Thymus (tissue), 11 donors: ENCODE measurements around the gene GRAMD4. TPM values are rescaled to one million over a fixed set of nuclear protein-coding genes. Genes with fewer than 3 reads are reported as not detected.
"Not testable (repeated sequence)": the region's sequence is repeated elsewhere in the genome, so short reads cannot be mapped to it uniquely, and the experiment has no call there.

Experiments used
- DNase-seq, 9 donors: peaks; one replicate each; pipeline ENCODE4 v3.0.0-alpha.2; 2013; ENCODE audit warnings: low spot score in 9 of 9, low read depth in 6 of 9, missing footprints in 1 of 9
- H3K27ac ChIP-seq, 2 donors: one replicate each; pipeline ENCODE4 v1.5.1; 2013; ENCODE audit warnings: control low read depth in 1 of 2, low read depth in 1 of 2, low read length in 1 of 2, mild to moderate bottlenecking in 1 of 2, moderate library complexity in 1 of 2
- H3K27me3 ChIP-seq, 2 donors: one replicate each; pipeline ENCODE4 v1.5.1; 2013; ENCODE audit warnings: low read length in 1 of 2; ENCODE audit not compliant: control insufficient read depth in 2 of 2, insufficient read depth in 1 of 2
- H3K36me3 ChIP-seq, 2 donors: one replicate each; pipeline ENCODE4 v1.5.1; 2013; ENCODE audit warnings: low read length in 1 of 2, mild to moderate bottlenecking in 1 of 2, moderate library complexity in 1 of 2; ENCODE audit not compliant: control insufficient read depth in 2 of 2, insufficient read depth in 2 of 2
- H3K4me1 ChIP-seq, 2 donors: one replicate each; pipeline ENCODE4 v1.5.1; 2013; ENCODE audit warnings: low read length in 2 of 2; ENCODE audit not compliant: control insufficient read depth in 2 of 2, insufficient read depth in 2 of 2
- H3K4me3 ChIP-seq, 2 donors: one replicate each; pipeline ENCODE4 v1.5.1; 2013; ENCODE audit warnings: low read length in 2 of 2, control low read depth in 1 of 2, mild to moderate bottlenecking in 1 of 2
- H3K9me3 ChIP-seq, 2 donors: one replicate each; pipeline ENCODE4 v1.5.1; 2013; ENCODE audit warnings: low read length in 1 of 2, mild to moderate bottlenecking in 1 of 2; ENCODE audit not compliant: control insufficient read depth in 2 of 2, insufficient read depth in 1 of 2
- WGBS: extraction: QIAGEN DNeasy Blood & Tissue Kit; methylation state at CpG from one replicate; pipeline ENCODE4 v1.1.7; 2013; 5-methylcytosine and 5-hydroxymethylcytosine counted together
- polyA plus RNA-seq: library from polyadenylated mRNA; stranded (reverse); fragments of 200-250 nt; gene quantifications from one replicate; pipeline ENCODE4 v1.2.3, GENCODE V29; 2013
- total RNA-seq: library from RNA; stranded (reverse); fragments of 120-200 nt; gene quantifications from one replicate; pipeline ENCODE4 v1.2.4, GENCODE V29; 2013
- donor health status: healthy.

GRAMD4 gene
- total and polyA plus RNA-seq, 2 donors: 34.4 to 37.3 TPM

DNA sequence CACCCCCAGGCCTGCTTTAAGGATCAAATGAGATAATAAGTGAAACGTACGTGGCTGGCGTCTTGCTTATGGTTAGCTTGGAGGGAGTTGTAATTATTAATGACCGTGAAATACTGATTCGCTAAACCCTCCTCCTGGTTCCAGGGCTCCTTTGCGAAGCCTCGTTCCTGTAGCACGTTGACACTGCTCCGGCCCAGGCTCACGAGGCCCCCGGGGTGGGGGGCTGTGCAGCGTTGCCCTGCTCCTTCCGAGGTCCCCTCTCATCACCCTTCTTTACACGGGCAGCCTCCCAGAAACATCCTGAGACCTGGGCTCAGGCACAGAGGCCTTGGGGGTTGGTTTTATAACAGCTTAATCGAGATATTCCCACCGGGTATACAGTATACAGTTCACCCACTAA, 9.1 kb downstream of the GRAMD4 start:
- Histone ChIP-seq H3K27me3 (no peaks in the 10 kb centered on the region), H3K4me3 (no peak overlapping the region), H3K4me1 (peaks cover 0 to 9% of the 10 kb centered on the region in 2 donors), H3K36me3 (peaks cover 8 to 40% of the 10 kb centered on the region in 2 donors), H3K27ac (no peak overlapping the region), H3K9me3 (peaks cover 0 to 3% of the 10 kb centered on the region in 2 donors)
- WGBS: 97% methylated on average over 16 of the region's 16 CpGs
- DNase-seq: no peak

DNA sequence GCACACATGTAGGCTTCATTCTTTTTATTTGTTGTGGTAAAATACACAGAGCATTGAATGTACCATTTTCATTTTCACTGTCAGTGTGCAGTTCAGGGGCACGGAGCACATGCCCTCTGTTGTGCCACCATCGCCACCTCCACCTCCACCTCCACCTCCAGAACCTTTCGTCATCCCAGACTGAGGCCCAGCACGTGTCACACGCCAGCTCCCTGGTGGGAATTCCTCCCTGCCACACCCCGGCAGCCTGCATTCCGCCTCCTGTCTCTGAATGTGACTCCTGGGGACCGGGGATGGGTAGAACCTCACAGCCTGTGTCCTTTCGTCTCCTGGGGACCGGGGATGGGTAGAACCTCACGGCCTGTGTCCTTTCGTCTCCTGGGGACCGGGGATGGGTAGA, 10.9 kb downstream of the GRAMD4 start:
- DNase-seq: no peak
- no peaks in the 10 kb centered on the region for H3K27me3 ChIP-seq
- peaks cover 0 to 3% of the 10 kb centered on the region in 2 donors for H3K9me3 ChIP-seq
- no peaks in the 10 kb centered on the region for H3K4me1 ChIP-seq
- WGBS: 95% methylated on average over 12 of the region's 13 CpGs
- H3K36me3 ChIP-seq: peaks cover 8 to 41% of the 10 kb centered on the region in 2 donors
- H3K27ac ChIP-seq: no peak overlapping the region
- no peak overlapping the region for H3K4me3 ChIP-seq

DNA sequence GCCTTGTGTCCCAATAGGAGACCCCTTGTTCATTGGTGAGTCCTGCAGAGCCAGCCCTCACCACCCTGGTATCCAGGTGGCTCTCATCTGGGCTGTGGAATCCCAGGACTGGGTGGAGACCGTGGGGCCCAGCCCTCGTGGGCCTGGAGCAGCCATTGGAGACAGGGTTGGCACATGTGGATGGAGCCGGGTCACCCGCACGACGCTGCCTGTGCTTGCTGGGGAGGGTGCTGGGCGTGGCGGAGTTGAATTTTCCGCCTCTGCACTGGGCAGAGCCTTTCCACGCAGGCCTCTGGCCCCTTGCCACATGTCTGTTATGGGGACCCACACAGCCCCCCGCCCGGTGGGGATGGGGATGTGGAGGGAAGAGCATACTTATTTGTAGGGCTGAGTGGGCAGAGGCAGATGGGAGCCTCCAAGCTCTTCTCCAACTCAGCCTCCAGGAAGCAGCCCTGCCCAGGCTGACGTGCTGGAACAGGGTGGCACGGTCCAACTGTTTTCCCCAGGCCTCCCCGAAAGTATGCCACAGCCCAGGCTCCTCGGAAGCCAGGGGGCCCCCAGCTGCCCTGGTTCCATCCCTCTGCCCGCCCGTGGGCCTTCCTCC, 12.6 kb downstream of the GRAMD4 start:
- H3K4me1 ChIP-seq: no peaks in the 10 kb centered on the region
- DNase-seq: no peak
- no peaks in the 10 kb centered on the region for H3K27me3 ChIP-seq
- H3K27ac ChIP-seq: no peak overlapping the region
- WGBS: 97% methylated on average over 18 of the region's 18 CpGs
- peaks cover 0 to 3% of the 10 kb centered on the region in 2 donors for H3K9me3 ChIP-seq
- H3K4me3 ChIP-seq: no peak overlapping the region
- H3K36me3 ChIP-seq: peaks cover 6 to 36% of the 10 kb centered on the region in 2 donors

DNA sequence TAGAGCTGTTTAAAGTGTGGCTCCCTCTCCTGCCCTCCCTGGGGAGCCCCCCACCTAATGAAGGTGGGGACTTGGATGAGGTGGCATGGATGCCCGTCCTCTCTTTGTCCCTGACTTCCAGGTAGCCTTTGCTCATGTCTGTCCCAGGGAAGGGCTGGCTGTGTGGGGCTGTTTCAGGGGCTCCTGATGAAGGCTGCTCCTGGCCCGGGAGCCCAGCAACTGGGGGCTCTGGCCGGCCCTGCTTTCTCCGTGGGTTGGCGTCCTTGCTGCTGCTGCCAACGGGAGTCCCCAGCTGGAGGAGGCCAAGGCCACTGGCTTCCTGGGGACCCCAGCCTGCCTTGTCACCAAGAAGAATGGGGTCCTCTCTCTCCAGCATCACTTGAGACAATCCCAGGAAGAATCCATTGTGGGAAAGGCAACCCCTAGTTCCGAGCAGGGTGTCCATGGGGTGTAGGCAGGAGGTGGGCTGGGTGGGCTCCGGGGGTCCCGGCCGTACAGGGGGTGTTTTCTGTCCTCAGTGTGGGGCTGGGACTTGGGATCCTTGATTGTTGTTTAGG, 13.2 kb downstream of the GRAMD4 start:
- Histone ChIP-seq H3K9me3 (peaks cover 0 to 3% of the 10 kb centered on the region in 2 donors), H3K27me3 (no peaks in the 10 kb centered on the region), H3K36me3 (peaks cover 7 to 36% of the 10 kb centered on the region in 2 donors), H3K27ac (no peak overlapping the region), H3K4me3 (no peak overlapping the region), H3K4me1 (no peaks in the 10 kb centered on the region)
- WGBS: 93% methylated on average over 10 of the region's 10 CpGs
- DNase-seq: no peak

DNA sequence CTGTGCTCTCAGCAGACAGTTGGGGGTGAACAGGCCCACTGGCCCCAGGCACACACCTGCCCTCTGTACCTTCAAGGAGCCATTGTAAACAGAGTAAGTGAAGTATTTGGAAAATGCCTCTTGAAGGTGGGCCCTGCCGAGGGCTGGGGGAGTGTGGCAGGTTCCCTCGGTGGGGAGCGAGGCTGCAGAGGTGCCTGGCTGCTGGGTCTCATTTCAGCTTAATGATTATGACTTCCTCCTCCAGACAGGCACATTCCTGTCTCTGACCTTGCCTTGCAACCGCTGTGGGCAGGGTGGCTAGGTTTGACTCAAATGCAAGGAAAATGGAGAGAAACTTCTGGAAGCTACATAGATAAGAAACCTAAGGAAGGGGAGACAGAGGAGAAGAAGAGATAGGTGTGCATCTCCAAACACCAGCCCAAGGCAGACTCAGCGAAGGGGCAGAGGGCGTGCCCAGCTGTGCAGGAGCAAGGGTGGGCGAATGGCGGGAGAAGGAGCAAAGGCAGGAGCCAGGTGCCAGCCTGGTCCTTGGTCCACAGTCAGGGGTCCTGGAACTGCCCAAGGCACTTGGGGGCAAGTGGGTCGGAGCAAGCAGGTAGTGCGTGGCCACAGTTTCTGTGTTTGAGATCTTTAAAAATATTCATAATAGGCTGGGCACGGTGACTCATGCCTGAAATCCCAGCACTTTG, 14.0 kb downstream of the GRAMD4 start:
- Histone ChIP-seq H3K36me3 (peaks cover 10 to 32% of the 10 kb centered on the region in 2 donors), H3K4me1 (no peaks in the 10 kb centered on the region), H3K27ac (no peak overlapping the region), H3K9me3 (peaks cover 0 to 2% of the 10 kb centered on the region in 2 donors), H3K4me3 (no peak overlapping the region), H3K27me3 (no peaks in the 10 kb centered on the region)
- WGBS: 96% methylated on average over 11 of the region's 11 CpGs
- no peak for DNase-seq

DNA sequence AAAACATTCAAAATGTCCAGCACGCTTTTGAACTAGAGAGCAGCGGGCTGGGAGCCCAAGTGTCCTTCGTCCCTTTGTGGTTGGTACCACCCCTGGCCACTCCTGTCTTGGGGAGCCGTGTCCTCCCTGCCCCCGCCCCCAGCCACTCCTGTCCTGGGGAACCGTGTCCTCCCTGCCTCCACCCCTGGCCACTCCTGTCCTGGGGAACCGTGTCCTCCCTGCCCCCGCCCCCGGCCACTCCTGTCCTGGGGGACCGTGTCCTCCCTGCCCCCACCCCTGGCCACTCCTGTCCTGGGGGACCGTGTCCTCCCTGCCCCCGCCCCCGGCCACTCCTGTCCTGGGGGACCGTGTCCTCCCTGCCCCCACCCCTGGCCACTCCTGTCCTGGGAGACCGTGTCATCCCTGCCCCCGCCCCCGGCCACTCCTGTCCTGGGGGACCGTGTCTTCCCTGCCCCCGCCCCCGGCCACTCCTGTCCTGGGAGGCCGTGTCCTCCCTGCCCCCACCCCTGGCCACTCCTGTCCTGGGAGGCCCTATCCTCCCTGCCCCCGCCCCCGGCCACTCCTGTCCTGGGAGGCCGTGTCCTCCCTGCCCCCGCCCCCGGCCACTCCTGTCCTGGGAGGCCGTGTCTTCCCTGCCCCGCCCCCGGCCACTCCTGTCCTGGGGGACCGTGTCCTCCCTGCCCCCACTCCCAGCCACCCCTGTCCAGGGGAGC, 14.9 kb downstream of the GRAMD4 start:
- DNase-seq, H3K4me3 ChIP-seq, H3K27me3 ChIP-seq, H3K4me1 ChIP-seq, H3K27ac ChIP-seq, H3K9me3 ChIP-seq: not testable (repeated sequence)
- 83% methylated on average over 28 of the region's 30 CpGs for WGBS
- peaks cover 15 to 38% of the 10 kb centered on the region in 2 donors for H3K36me3 ChIP-seq

DNA sequence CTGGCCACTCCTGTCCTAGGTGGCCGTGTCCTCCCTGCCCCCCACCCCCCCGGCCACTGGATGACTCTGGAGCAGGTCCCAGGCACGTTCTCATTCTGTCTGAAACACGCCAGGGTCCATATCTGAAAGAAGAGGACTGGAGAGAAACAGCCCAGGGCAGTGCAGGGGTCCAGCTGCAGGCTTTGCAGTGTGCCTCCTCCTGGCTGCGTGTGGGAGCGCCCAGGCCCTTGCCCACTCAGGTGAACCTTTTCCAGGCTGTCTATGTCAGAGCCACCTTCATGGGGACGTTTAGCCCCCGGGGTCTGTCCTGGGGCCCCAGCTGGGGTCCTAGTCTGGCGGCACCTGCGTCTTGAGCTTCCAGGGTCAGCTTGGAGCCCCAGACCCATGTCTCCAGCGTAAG, 15.6 kb downstream of the GRAMD4 start:
- Histone ChIP-seq H3K36me3 (peaks cover 12 to 35% of the 10 kb centered on the region in 2 donors), H3K4me3 (no peak overlapping the region), H3K4me1 (no peaks in the 10 kb centered on the region), H3K27ac (no peak overlapping the region), H3K27me3 (no peaks in the 10 kb centered on the region), H3K9me3 (no peaks in the 10 kb centered on the region)
- WGBS: 93% methylated on average over 11 of the region's 11 CpGs
- no peak for DNase-seq

DNA sequence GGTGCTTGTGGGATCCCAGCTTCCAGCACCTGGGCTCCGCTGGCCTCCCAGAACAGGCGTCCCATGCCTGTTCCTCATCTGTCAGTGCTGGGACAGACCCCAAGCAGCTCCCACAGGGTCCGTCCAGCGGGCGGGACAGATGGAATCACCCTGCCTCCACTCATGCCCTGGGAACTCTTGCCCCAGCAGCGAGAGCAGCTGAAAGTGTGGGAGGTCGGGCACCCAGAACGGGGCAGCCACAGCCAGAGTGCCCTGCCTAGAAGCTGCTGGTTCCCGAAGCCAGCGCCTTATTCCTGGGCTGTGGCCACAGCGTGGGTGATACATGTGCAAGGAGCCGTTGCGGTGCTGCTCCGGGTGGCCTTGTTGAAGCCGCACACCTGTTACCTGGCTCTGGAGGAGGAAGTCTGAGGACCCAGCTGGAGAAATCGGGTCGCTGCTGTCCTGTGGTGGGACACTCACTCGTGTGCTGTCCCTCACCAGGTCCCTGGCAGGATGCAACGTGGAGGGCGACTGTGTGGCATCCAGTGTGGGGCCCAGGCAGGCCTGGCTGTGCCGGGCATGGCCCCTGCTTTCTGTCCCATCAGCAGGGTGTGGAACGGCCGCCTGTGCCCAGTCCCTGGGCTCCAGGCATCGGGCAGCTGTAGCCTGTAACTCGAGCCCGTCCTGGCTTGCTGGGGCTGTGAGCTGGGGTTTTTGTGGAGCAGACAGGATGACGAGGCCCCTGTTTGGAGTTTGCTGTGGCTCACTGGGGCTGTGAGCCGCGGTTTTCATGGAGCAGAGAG, 16.2 kb downstream of the GRAMD4 start:
- WGBS: 95% methylated on average over 29 of the region's 29 CpGs
- H3K27me3 ChIP-seq: no peaks in the 10 kb centered on the region
- H3K4me1 ChIP-seq: no peaks in the 10 kb centered on the region
- no peak overlapping the region for H3K4me3 ChIP-seq
- no peaks in the 10 kb centered on the region for H3K9me3 ChIP-seq
- H3K36me3 ChIP-seq: peaks cover 12 to 30% of the 10 kb centered on the region in 2 donors
- no peak overlapping the region for H3K27ac ChIP-seq
- no peak for DNase-seq
